Prostate gland (tissue), 2 donors: Measurements from ENCODE around the gene ANTKMT. TPM values are rescaled to one million over a fixed set of nuclear protein-coding genes. Genes with fewer than 3 reads are reported as not detected.

Experiments used
- DNase-seq: peaks from one replicate; pipeline ENCODE4 v3.0.0-alpha.2; 2019; ENCODE audit warnings: low spot score
- H3K27ac ChIP-seq, 2 donors: fragments of 200-600 bp; sonication (generic); 2 replicates each; pipeline ENCODE4 v1.5.1; 2017 to 2019
- H3K27me3 ChIP-seq: fragments of 200-600 bp; sonication (generic); replicated peaks from 2 replicates; pipeline ENCODE4 v1.5.1; 2019; ENCODE audit not compliant: insufficient read depth
- H3K36me3 ChIP-seq, 2 donors: fragments of 200-600 bp; sonication (generic); 1 replicate in 1 of 2; 2 replicates in 1 of 2; pipeline versions ENCODE4 v1.5.1 to v1.8.1; 2017 to 2019
- H3K4me1 ChIP-seq: fragments of 200-600 bp; sonication (generic); replicated peaks from 2 replicates; pipeline ENCODE4 v1.5.1; 2019
- H3K4me3 ChIP-seq, 2 donors: fragments of 200-600 bp; sonication (generic); 2 replicates each; pipeline ENCODE4 v1.5.1; 2017 to 2019
- H3K9me3 ChIP-seq: fragments of 200-600 bp; sonication (generic); 2 replicates; pipeline ENCODE4 v1.5.1; 2017
- POLR2A ChIP-seq: fragments of 450-650 bp; IDR thresholded peaks from one replicate; pipeline ENCODE4 v1.6.1; 2016; ENCODE audit warnings: antibody characterized with exemption, mild to moderate bottlenecking
- POLR2AphosphoS5 ChIP-seq: sonication (generic); formaldehyde crosslinking; IDR thresholded peaks from one replicate; pipeline ENCODE4 v1.6.1; 2017; ENCODE audit warnings: antibody characterized with exemption
- WGBS: methylation state at CpG from one replicate; pipeline ENCODE4 v1.1.5; 2018; 5-methylcytosine and 5-hydroxymethylcytosine counted together
- intact Hi-C: fragments of 100-400 bp; cut with DNase I; formaldehyde crosslinking; loops from one replicate; pipeline ENCODE4 v1.14.2; 2022
- microRNA counts, 2 donors: library from miRNA; unstranded; fragments of <30 nt; microRNA quantifications; one replicate each; lab custom pipeline; 2016 to 2017
- microRNA-seq: library from miRNA; unstranded; fragments of <30 nt; microRNA quantifications from one replicate; pipeline ENCODE4, GENCODE V29; 2016
- small RNA-seq, 2 donors: library from RNA; depleted of rRNA; stranded (forward); fragments of <200 nt; gene quantifications; one replicate each; pipeline ENCODE3, GENCODE V24; 2016
- total RNA-seq, 2 donors: library from RNA; depleted of rRNA; stranded (reverse); fragments of >200 nt; gene quantifications; one replicate each; pipeline ENCODE4 v1.1.0, GENCODE V29; 2016
- TF ChIP-seq, protein P1 (sequence below), 4 experiments: fragments of 200-600 bp in 2 of 4; fragments of 450-650 bp in 2 of 4; sonication (generic) in 2 of 4; IDR thresholded peaks; 1 replicate in 3 of 4; 2 replicates in 1 of 4; pipeline ENCODE4 v1.5.1; 2016 to 2019; ENCODE audit warnings: antibody characterized with exemption in 4 of 4, mild to moderate bottlenecking in 2 of 4, moderate library complexity in 2 of 4

Gene ANTKMT
- total RNA-seq, 2 donors from 2014 or later, result 55.3 to 73.1 TPM

DNA sequence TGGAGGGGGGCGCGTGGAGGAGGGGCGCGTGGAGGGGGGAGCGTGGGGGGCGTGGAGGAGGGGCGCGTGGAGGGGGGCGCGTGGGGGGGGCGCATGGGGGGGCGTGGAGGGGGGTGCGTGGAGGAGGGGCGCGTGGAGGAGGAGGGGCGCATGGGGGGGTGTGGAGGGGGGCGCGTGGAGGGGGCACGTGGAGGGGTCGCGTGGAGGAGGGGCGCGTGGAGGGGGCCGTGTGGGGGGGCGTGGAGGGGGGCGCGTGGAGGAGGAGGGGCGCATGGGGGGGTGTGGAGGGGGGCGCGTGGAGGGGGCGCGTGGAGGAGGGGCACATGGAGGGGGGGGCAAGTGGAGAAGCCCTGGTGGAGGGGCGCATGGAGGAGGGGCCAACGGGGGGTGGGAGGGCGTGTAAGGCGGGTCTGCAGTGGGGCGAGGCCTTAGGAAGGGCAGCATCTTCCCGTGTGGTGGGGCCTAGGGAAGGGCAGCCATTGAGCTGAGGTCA, 46.8 kb downstream of the ANTKMT start:
- 69% methylated on average over 27 of the region's 38 CpGs for WGBS
- Histone ChIP-seq H3K27me3 (peaks cover 2% of the 10 kb centered on the region), H3K9me3 (no peaks in the 10 kb centered on the region), H3K4me3 (no peak overlapping the region), H3K4me1 (no peaks in the 10 kb centered on the region), H3K36me3 (no peaks in the 10 kb centered on the region), H3K27ac (no peak overlapping the region)
- no peak for DNase-seq
- intact Hi-C loops, result no loop called here
- no peak for TF ChIP-seq POLR2AphosphoS5
- TF ChIP-seq, protein P1, sequence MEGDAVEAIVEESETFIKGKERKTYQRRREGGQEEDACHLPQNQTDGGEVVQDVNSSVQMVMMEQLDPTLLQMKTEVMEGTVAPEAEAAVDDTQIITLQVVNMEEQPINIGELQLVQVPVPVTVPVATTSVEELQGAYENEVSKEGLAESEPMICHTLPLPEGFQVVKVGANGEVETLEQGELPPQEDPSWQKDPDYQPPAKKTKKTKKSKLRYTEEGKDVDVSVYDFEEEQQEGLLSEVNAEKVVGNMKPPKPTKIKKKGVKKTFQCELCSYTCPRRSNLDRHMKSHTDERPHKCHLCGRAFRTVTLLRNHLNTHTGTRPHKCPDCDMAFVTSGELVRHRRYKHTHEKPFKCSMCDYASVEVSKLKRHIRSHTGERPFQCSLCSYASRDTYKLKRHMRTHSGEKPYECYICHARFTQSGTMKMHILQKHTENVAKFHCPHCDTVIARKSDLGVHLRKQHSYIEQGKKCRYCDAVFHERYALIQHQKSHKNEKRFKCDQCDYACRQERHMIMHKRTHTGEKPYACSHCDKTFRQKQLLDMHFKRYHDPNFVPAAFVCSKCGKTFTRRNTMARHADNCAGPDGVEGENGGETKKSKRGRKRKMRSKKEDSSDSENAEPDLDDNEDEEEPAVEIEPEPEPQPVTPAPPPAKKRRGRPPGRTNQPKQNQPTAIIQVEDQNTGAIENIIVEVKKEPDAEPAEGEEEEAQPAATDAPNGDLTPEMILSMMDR (IDR thresholded peaks at IDR 0.05), result no peak
- no peak for TF ChIP-seq POLR2A

DNA sequence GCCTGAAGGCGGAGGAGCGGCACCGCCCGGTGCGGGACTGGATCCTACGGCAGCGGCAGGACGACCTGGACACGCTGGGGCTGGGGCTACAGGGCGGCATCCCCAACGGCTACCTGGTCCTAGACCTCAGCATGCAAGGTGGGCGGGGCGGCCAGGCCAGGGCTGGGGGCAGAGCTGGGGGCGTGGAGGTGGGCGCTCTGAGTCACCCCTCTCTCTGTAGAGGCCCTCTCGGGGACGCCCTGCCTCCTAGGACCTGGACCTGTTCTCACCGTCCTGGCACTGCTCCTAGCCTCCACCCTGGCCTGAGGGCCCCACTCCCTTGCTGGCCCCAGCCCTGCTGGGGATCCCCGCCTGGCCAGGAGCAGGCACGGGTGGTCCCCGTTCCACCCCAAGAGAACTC, 47.5 kb downstream of the ANTKMT start:
- Histone ChIP-seq H3K36me3 (no peaks in the 10 kb centered on the region), H3K4me3 (no peak overlapping the region), H3K9me3 (no peaks in the 10 kb centered on the region), H3K4me1 (no peaks in the 10 kb centered on the region), H3K27me3 (peaks cover 2% of the 10 kb centered on the region), H3K27ac (no peak overlapping the region)
- DNase-seq, result no peak
- intact Hi-C loops, result no loop called here
- TF ChIP-seq, protein P1 (IDR thresholded peaks at IDR 0.05), result no peak
- TF ChIP-seq POLR2AphosphoS5, result no peak
- 78% methylated on average over 16 of the region's 21 CpGs for WGBS

DNA sequence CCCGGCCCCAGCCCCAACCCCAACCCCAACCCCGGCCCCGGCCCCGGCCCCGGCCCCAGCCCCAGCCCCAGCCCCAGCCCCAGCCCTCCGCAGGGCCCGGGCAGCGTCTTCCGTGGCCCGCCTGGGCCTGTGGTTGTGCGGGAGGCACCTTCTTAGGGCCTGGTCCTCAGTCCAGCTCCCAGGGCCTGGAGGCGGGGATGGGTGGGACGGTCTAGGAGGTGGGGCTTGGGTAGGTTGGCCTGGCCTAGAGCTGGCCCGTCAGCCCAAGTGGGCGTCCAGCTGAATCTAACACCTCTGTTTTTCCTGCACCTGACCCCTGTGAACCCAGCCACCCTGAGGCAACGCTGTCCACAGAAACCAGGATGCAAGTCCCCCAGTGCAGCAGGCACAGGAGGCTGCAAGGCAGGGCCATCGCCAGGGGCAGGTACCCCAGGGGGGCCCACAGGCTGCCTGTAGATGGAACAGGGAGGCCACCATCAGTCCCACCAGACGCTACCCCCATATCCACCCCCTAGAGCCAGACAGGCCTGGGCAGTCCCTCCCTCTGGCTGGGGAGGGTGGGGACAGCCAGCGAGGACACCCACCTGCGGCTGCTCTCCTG, 48.3 kb downstream of the ANTKMT start:
- DNase-seq, result no peak
- TF ChIP-seq POLR2AphosphoS5, result no peak
- H3K27me3 ChIP-seq, result peaks cover 2% of the 10 kb centered on the region
- H3K36me3 ChIP-seq, result no peaks in the 10 kb centered on the region
- WGBS, result 81% methylated on average over 16 of the region's 20 CpGs
- intact Hi-C loops, result no loop called here
- no peak overlapping the region for H3K27ac ChIP-seq
- H3K9me3 ChIP-seq, result no peaks in the 10 kb centered on the region
- H3K4me1 ChIP-seq, result no peaks in the 10 kb centered on the region
- H3K4me3 ChIP-seq, result no peak overlapping the region

DNA sequence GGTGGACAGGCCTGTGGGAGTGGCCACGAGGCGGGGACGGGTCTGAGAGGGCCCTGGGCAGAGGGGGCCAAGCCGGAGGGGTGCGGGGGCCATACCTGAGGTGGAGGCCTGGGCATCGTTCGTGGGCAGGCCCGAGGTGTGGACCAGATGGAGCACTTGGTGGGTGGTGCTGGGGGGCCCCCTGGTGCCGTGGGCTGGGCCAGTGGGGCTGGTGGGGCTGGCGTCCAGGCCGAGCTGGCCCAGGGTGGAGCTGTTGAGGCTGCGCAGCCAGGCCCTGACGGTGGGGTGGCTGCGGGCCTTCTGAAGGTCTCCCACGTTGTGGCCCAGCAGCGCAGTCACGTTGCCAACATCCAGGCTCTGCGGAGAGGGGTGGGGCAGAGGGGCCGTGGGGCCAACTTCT, 49.0 kb downstream of the ANTKMT start:
- no peaks in the 10 kb centered on the region for H3K9me3 ChIP-seq
- H3K36me3 ChIP-seq, result no peaks in the 10 kb centered on the region
- no peak overlapping the region for H3K27ac ChIP-seq
- H3K4me1 ChIP-seq, result no peaks in the 10 kb centered on the region
- WGBS, result 69% methylated on average over 19 of the region's 19 CpGs
- H3K27me3 ChIP-seq, result peaks cover 2% of the 10 kb centered on the region
- no peak for DNase-seq
- no peak overlapping the region for H3K4me3 ChIP-seq
- intact Hi-C loops, result no loop called here
- no peak for TF ChIP-seq POLR2AphosphoS5
- TF ChIP-seq, protein P1 (IDR thresholded peaks at IDR 0.05), result no peak
- no peak for TF ChIP-seq POLR2A

DNA sequence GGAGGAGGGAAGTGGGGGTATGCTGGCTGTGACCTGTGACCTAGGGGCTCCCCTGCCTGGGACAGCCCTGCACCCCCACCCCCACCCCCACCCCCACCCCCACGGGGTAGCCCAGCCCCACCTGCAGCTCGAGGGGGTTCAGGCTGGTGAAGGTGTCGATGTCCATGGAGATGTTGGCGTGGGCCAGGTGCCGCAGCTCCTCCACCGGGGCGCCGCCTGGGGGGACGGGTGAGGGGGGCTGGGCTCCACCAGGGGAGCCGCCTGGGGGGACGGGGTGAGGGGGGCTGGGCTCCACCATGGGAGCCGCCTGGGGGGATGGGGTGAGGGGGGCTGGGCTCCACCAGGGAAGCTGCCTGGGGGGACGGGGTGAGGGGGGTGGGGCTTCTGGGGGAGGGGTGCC, 49.5 kb downstream of the ANTKMT start:
- Histone ChIP-seq H3K27ac (no peak overlapping the region), H3K9me3 (no peaks in the 10 kb centered on the region), H3K27me3 (peaks cover 2% of the 10 kb centered on the region), H3K4me1 (no peaks in the 10 kb centered on the region), H3K4me3 (no peak overlapping the region), H3K36me3 (no peaks in the 10 kb centered on the region)
- 80% methylated on average over 2 of the region's 13 CpGs for WGBS
- TF ChIP-seq POLR2A (no peak), POLR2AphosphoS5 (no peak)
- TF ChIP-seq, protein P1 (IDR thresholded peaks at IDR 0.05), result no peak
- intact Hi-C loops, result no loop called here
- no peak for DNase-seq

MicroRNAs within 50 kb of the gene (microRNA counts, 767-probe panel; counts per million panel counts)
- microRNA hsa-miR-662 (lab: Ali Mortazavi, UCI), result 431 to 1,408 counts per million in 2 donors

Small RNAs within 50 kb of the gene (microRNA-seq; reads per million reads assigned to microRNA genes)
- gene MIR662, result not detected

Small RNAs within 50 kb of the gene (small RNA-seq; reads per million reads assigned to genes)
- 0 reads per million in 2 donors for gene MIR662

Other genes with a start within 250 kb of the ANTKMT start
- gene CAPN15, start 193.4 kb upstream of the ANTKMT start, total RNA-seq, result 10 to 100 TPM; 59.7 to 80.7 TPM
- gene PRR35, start 160.8 kb upstream of the ANTKMT start, total RNA-seq, result 1 to 10 TPM in 1 of 2 donors, not detected in 1; 5.1 TPM
- gene NHLRC4, start 154.1 kb upstream of the ANTKMT start, total RNA-seq, result 1 to 10 TPM; 2.9 to 6.2 TPM
- gene PIGQ, start 151.2 kb upstream of the ANTKMT start, total RNA-seq, result 10 to 100 TPM; 70.1 to 85.8 TPM
- gene RAB40C, start 131.1 kb upstream of the ANTKMT start, total RNA-seq, result 10 to 100 TPM; 41.8 to 68.0 TPM
- 1 to 10 TPM; 1.5 to 1.9 TPM for gene WFIKKN1, start 90.2 kb upstream of the ANTKMT start, total RNA-seq
- gene METTL26, start 84.8 kb upstream of the ANTKMT start, total RNA-seq, result 100 to 1,000 TPM; 179 to 207 TPM
- gene MCRIP2, start 79.3 kb upstream of the ANTKMT start, total RNA-seq, result 10 to 100 TPM; 59.5 to 61.6 TPM
- gene WDR90, start 71.8 kb upstream of the ANTKMT start, total RNA-seq, result 10 to 100 TPM; 36.8 to 60.4 TPM
- gene RHOT2, start 53.0 kb upstream of the ANTKMT start, total RNA-seq, result 100 to 1,000 TPM; 101 to 169 TPM
- gene RHBDL1, start 45.5 kb upstream of the ANTKMT start, total RNA-seq, result 1 to 10 TPM; 4.5 to 4.9 TPM
- gene STUB1, start 40.7 kb upstream of the ANTKMT start, total RNA-seq, result 100 to 1,000 TPM; 173 to 255 TPM
- gene JMJD8, start 36.8 kb upstream of the ANTKMT start, total RNA-seq, result 100 to 1,000 TPM; 121 to 132 TPM
- 10 to 100 TPM; 18.2 to 26.4 TPM for gene WDR24, start 30.7 kb upstream of the ANTKMT start, total RNA-seq
- 1 to 10 TPM; 6.1 to 9.1 TPM for gene FBXL16, start 15.3 kb upstream of the ANTKMT start, total RNA-seq
- gene METRN, start 6.0 kb upstream of the ANTKMT start, total RNA-seq, result 10 to 100 TPM; 52.0 to 78.2 TPM
- gene CCDC78, start 5.3 kb downstream of the ANTKMT start, total RNA-seq, result 1 to 10 TPM; 2.3 to 3.0 TPM
- gene HAGHL, start 6.0 kb downstream of the ANTKMT start, total RNA-seq, result 10 to 100 TPM in 1 of 2 donors, 1 to 10 TPM in 1; 7.7 to 10.1 TPM
- 10 to 100 TPM; 56.7 to 76.6 TPM for gene CIAO3, start 19.9 kb downstream of the ANTKMT start, total RNA-seq
- gene MSLN, start 39.6 kb downstream of the ANTKMT start, total RNA-seq, result 1 to 10 TPM in 1 of 2 donors, under 1 TPM in 1; 0.74 to 7.3 TPM
- 10 to 100 TPM; 22.0 to 32.4 TPM for gene RPUSD1, start 67.2 kb downstream of the ANTKMT start, total RNA-seq
- 10 to 100 TPM in 1 of 2 donors, 1 to 10 TPM in 1; 7.8 to 57.5 TPM for gene CHTF18, start 67.5 kb downstream of the ANTKMT start, total RNA-seq
- gene GNG13, start 79.6 kb downstream of the ANTKMT start, total RNA-seq, result not detected
- gene LMF1, start 249.8 kb downstream of the ANTKMT start, total RNA-seq, result 10 to 100 TPM; 86.1 to 87.5 TPM